ENCODE results near the gene ABCC9.

Gene ABCC9

GRCh38 chr12:21940549-21941505, at the start of gene ABCC9:
TSS of gene ABCC9 (minus strand) at chr12:21941426. CDS start at chr12:21936674, 4,752 bp downstream.
- peak; percentile 18 to 20 for DNase-seq

GRCh38 chr12:21989819-21990412, 48.7 kb upstream of the ABCC9 start:
- no peak for DNase-seq

GRCh38 chr12:21988619-21989018, 47.4 kb upstream of the ABCC9 start:
- DNase-seq, result no peak

GRCh38 chr12:21987755-21988154, 46.5 kb upstream of the ABCC9 start:
- DNase-seq, result no peak

- no peak for DNase-seq
These were observed 43.9 kb upstream of the ABCC9 start for GRCh38 chr12:21985155-21985554.

- no peak for DNase-seq
These were observed 43.1 kb upstream of the ABCC9 start for GRCh38 chr12:21984375-21984774.

GRCh38 chr12:21983095-21983494, 41.9 kb upstream of the ABCC9 start:
- DNase-seq, result no peak

GRCh38 chr12:21980544-21980943, 39.3 kb upstream of the ABCC9 start:
- no peak for DNase-seq

GRCh38 chr12:21975293-21975692, 34.1 kb upstream of the ABCC9 start:
- DNase-seq, result no peak

- no peak for DNase-seq
These were observed 32.0 kb upstream of the ABCC9 start for GRCh38 chr12:21973221-21973620.

- DNase-seq, result no peak
These were observed 30.8 kb upstream of the ABCC9 start for GRCh38 chr12:21972055-21972454.

- DNase-seq, result no peak
These were observed 30.1 kb upstream of the ABCC9 start for GRCh38 chr12:21971344-21971743.

GRCh38 chr12:21962821-21963220, 21.6 kb upstream of the ABCC9 start:
- no peak for DNase-seq

- DNase-seq, result no peak
These were observed 21.0 kb upstream of the ABCC9 start for GRCh38 chr12:21962236-21962635.

GRCh38 chr12:21950649-21951048, 9.4 kb upstream of the ABCC9 start:
- no peak for DNase-seq

- DNase-seq, result no peak
These were observed 7.8 kb upstream of the ABCC9 start for GRCh38 chr12:21949036-21949435.

GRCh38 chr12:21946983-21947382, 5.8 kb upstream of the ABCC9 start:
- DNase-seq, result no peak

GRCh38 chr12:21945002-21945401, 3.8 kb upstream of the ABCC9 start:
- DNase-seq, result no peak

- no peak for DNase-seq
These were observed 1.1 kb upstream of the ABCC9 start for GRCh38 chr12:21942377-21942703.

- no peak for DNase-seq
These were observed 515 bp upstream of the ABCC9 start for GRCh38 chr12:21941506-21942376.

- DNase-seq, result no peak
These were observed 1.8 kb downstream of the ABCC9 start for GRCh38 chr12:21939435-21939834.

GRCh38 chr12:21938879-21939278, 2.3 kb downstream of the ABCC9 start:
- DNase-seq, result no peak

- no peak for DNase-seq
These were observed 7.1 kb downstream of the ABCC9 start for GRCh38 chr12:21934173-21934572.

All from stimulated activated CD4-positive, alpha-beta T cell treated with anti-CD3 and anti-CD28 coated beads, Interleukin-2, amount 100 ng/mL, for 24 hours (primary cell).